ENCODE results near the gene TNPO2. TPM values are rescaled to one million over a fixed set of nuclear protein-coding genes. Genes with fewer than 3 reads are reported as not detected.
"Not testable (repeated sequence)": the region's sequence is repeated elsewhere in the genome, so short reads cannot be mapped to it uniquely, and the experiment has no call there.

TNPO2 gene
- total and polyA plus RNA-seq, 2 experiments from 2014 or later = 11.7 to 65.2 TPM

DNA sequence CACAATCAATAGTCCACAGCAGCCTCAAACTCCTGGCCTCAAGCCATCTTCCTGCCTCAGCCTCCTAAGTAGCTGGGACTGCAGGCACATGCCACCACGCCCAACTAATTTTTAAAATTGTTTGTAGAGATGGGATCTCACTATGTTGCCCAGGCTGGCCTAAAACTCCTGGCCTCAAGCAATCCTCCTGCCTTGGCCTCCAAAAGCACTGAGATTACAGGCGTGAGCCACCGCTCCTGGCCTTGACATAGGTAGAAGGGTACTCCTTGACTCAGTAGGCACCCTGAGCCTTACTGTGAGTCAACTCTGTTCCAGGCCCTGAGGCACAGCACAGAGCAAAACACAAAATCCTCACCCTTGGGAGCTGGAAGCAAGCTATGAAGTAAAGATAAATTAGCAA is 7.8 kb downstream of the TNPO2 start:
- H3K9me2 ChIP-seq (replicated peaks; ENCODE audit: insufficient read depth) = no peaks in the 10 kb centered on the region
- no peak overlapping the region for H3K4me2 ChIP-seq
- 99% methylated on average over 3 of the region's 3 CpGs for WGBS (ENCODE audit: low lambda C conversion rate, missing lambda C conversion rate)
- TF ChIP-seq EZH2phosphoT487 (IDR thresholded peaks at IDR 0.05; ENCODE audit: low read depth, severe bottlenecking, unreplicated experiment) (no peak), CTCF (IDR thresholded peaks at IDR 0.05; ENCODE audit: poor library complexity) (no peak), EZH2 (IDR thresholded peaks at IDR 0.05; ENCODE audit: borderline replicate concordance) (no peak)
- no peak overlapping the region for H3K27ac ChIP-seq
- H3K27me3 ChIP-seq = no peaks in the 10 kb centered on the region
- no peaks in the 10 kb centered on the region for H3K9me3 ChIP-seq (ENCODE audit: low read depth)
- H3K4me3 ChIP-seq = no peak overlapping the region
- no peaks in the 10 kb centered on the region for H3K36me3 ChIP-seq (replicated peaks; ENCODE audit: insufficient read depth, low read depth)
- H2AFZ ChIP-seq = no peak overlapping the region
- no peak for DNase-seq (ENCODE audit: low spot score)
- peaks cover 10% of the 10 kb centered on the region for H3K4me1 ChIP-seq (ENCODE audit: insufficient read depth)
- peaks cover 53% of the 10 kb centered on the region for H3K79me2 ChIP-seq
- peaks cover 7% of the 10 kb centered on the region for H4K20me1 ChIP-seq (ENCODE audit: insufficient read depth, poor library complexity, severe bottlenecking)

DNA sequence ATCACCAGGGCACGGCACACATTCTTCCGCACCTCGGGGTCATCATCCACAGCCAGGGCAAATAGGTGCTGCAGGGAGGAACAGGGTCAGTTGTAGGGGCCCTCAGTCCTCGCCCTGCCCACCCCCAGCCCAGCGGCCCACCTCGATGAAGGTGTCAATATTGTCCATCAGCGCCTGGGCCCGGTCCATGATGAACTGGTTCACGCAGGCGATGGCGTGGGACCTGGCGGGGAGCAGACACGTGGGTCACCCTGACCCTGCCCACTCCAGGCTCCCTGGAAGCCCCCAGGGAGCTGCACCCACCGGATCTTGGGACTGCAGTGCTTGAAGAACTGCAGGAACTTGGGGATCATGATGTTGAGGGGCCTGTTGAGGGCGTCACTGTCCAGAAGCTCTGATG is 8.6 kb downstream of the TNPO2 start:
- H4K20me1 ChIP-seq (ENCODE audit: insufficient read depth, poor library complexity, severe bottlenecking) = peaks cover under 1% of the 10 kb centered on the region
- H3K4me3 ChIP-seq = no peak overlapping the region
- TF ChIP-seq CTCF (IDR thresholded peaks at IDR 0.05; ENCODE audit: poor library complexity) (no peak), EZH2phosphoT487 (IDR thresholded peaks at IDR 0.05; ENCODE audit: low read depth, severe bottlenecking, unreplicated experiment) (no peak), EZH2 (IDR thresholded peaks at IDR 0.05; ENCODE audit: borderline replicate concordance) (no peak)
- H3K79me2 ChIP-seq = peaks cover 45% of the 10 kb centered on the region
- no peak overlapping the region for H2AFZ ChIP-seq
- peaks cover 3% of the 10 kb centered on the region for H3K4me1 ChIP-seq (ENCODE audit: insufficient read depth)
- H3K36me3 ChIP-seq (replicated peaks; ENCODE audit: insufficient read depth, low read depth) = no peaks in the 10 kb centered on the region
- H3K9me3 ChIP-seq (ENCODE audit: low read depth) = no peaks in the 10 kb centered on the region
- 95% methylated on average over 15 of the region's 15 CpGs for WGBS (ENCODE audit: low lambda C conversion rate, missing lambda C conversion rate)
- no peak for DNase-seq (ENCODE audit: low spot score)
- H3K27me3 ChIP-seq = no peaks in the 10 kb centered on the region
- no peaks in the 10 kb centered on the region for H3K9me2 ChIP-seq (replicated peaks; ENCODE audit: insufficient read depth)
- no peak overlapping the region for H3K27ac ChIP-seq
- no peak overlapping the region for H3K4me2 ChIP-seq

- not testable (repeated sequence) for H3K4me1 ChIP-seq (ENCODE audit: insufficient read depth); H3K27me3 ChIP-seq; H2AFZ ChIP-seq; H3K27ac ChIP-seq; H3K9me2 ChIP-seq (replicated peaks; ENCODE audit: insufficient read depth); H3K4me2 ChIP-seq; H3K4me3 ChIP-seq; DNase-seq (ENCODE audit: low spot score); H3K36me3 ChIP-seq (replicated peaks; ENCODE audit: insufficient read depth, low read depth); H4K20me1 ChIP-seq (ENCODE audit: insufficient read depth, poor library complexity, severe bottlenecking); H3K9me3 ChIP-seq (ENCODE audit: low read depth)
- H3K79me2 ChIP-seq = peaks cover 28% of the 10 kb centered on the region
- WGBS (ENCODE audit: low lambda C conversion rate, missing lambda C conversion rate) = 98% methylated on average over 9 of the region's 9 CpGs
Observed at GRCh38 chr19:12713304-12713703, 10.4 kb downstream of the TNPO2 start.

DNA sequence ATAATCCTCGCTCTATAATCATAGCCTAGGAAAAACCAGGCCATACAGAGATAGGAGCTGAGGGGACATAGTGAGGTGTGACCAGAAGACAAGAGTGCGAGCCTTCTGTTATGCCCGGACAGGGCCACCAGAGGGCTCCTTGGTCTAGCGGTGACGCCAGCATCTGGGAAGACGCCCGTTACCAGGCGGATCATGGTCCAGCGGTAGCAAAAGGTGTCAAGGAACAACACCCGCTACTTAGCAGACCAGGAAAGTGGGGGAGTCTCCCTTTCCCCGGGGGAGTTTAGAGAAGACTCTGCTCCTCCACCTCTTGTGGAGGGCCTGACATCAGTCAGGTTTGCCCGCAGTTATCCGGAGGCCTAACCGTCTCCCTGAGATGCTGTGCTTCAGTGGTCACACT is 11.7 kb downstream of the TNPO2 start:
- H2AFZ ChIP-seq; H3K27me3 ChIP-seq; H4K20me1 ChIP-seq (ENCODE audit: insufficient read depth, poor library complexity, severe bottlenecking); H3K9me2 ChIP-seq (replicated peaks; ENCODE audit: insufficient read depth); H3K4me1 ChIP-seq (ENCODE audit: insufficient read depth); H3K4me2 ChIP-seq; DNase-seq (ENCODE audit: low spot score); H3K36me3 ChIP-seq (replicated peaks; ENCODE audit: insufficient read depth, low read depth); H3K27ac ChIP-seq; H3K9me3 ChIP-seq (ENCODE audit: low read depth); H3K4me3 ChIP-seq: not testable (repeated sequence)
- 64% methylated on average over 13 of the region's 14 CpGs for WGBS (ENCODE audit: low lambda C conversion rate, missing lambda C conversion rate)
- peak; percentile 38 for TF ChIP-seq CTCF (IDR thresholded peaks at IDR 0.05; ENCODE audit: poor library complexity)
- peaks cover 20% of the 10 kb centered on the region for H3K79me2 ChIP-seq

Data from hepatocyte (in vitro differentiated cells).